ENCODE results near the gene CYP3A7. TPM values are rescaled to one million over a fixed set of nuclear protein-coding genes. Genes with fewer than 3 reads are reported as not detected.
A peak's percentile ranks its signal among the peaks of the same experiment; 100 is the strongest.

Gene CYP3A7
- total and polyA plus RNA-seq, 2 donors (not counting 1 experiment from before 2014, with no cell fraction given): 0.16 to 37.8 TPM

GRCh38 chr7:99709838-99710578, 25.0 kb downstream of the CYP3A7 start:
- H3K9ac ChIP-seq (ENCODE audit: insufficient read depth, low read length): no peak overlapping the region
- H3K27me3 ChIP-seq (ENCODE audit: control insufficient read depth, insufficient read depth, low read length): peaks cover 2% of the 10 kb centered on the region
- no peaks in the 10 kb centered on the region for H4K20me1 ChIP-seq (ENCODE audit: control insufficient read depth, extremely low read depth, insufficient read depth, low read length)
- no peaks in the 10 kb centered on the region for H3K9me3 ChIP-seq (ENCODE audit: control insufficient read depth, insufficient read depth, low read depth, low read length)
- H3K79me2 ChIP-seq (ENCODE audit: control insufficient read depth, insufficient read depth, low read length): no peaks in the 10 kb centered on the region
- no peak for DNase-seq (ENCODE audit: low read depth in 2 of 2)
- TF ChIP-seq EZH2 (IDR thresholded peaks at IDR 0.05; ENCODE audit: low read length, missing control alignments): no peak
- TF ChIP-seq, protein P1, sequence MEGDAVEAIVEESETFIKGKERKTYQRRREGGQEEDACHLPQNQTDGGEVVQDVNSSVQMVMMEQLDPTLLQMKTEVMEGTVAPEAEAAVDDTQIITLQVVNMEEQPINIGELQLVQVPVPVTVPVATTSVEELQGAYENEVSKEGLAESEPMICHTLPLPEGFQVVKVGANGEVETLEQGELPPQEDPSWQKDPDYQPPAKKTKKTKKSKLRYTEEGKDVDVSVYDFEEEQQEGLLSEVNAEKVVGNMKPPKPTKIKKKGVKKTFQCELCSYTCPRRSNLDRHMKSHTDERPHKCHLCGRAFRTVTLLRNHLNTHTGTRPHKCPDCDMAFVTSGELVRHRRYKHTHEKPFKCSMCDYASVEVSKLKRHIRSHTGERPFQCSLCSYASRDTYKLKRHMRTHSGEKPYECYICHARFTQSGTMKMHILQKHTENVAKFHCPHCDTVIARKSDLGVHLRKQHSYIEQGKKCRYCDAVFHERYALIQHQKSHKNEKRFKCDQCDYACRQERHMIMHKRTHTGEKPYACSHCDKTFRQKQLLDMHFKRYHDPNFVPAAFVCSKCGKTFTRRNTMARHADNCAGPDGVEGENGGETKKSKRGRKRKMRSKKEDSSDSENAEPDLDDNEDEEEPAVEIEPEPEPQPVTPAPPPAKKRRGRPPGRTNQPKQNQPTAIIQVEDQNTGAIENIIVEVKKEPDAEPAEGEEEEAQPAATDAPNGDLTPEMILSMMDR (conservative IDR thresholded peaks at IDR 0.05 in 1 of 2, IDR thresholded peaks at IDR 0.05 in 1 of 2; ENCODE audit: low read depth in 1 of 2, low read length in 2 of 2): no peak
- H3K27ac ChIP-seq (ENCODE audit: insufficient read depth, low read length): no peak overlapping the region
- no peaks in the 10 kb centered on the region for H3K36me3 ChIP-seq (ENCODE audit: control insufficient read depth, insufficient read depth, low read length)
- no peaks in the 10 kb centered on the region for H3K4me1 ChIP-seq (ENCODE audit: control insufficient read depth, extremely low read depth, insufficient read depth, low read length)
- H2AFZ ChIP-seq (ENCODE audit: low read length): no peak overlapping the region
- no peak overlapping the region for H3K4me3 ChIP-seq (replicated peaks in 1 of 4; ENCODE audit: control extremely low read depth in 1 of 4, insufficient read depth in 1 of 4, low read depth in 3 of 4, low read length in 4 of 4)
- no peak overlapping the region for H3K4me2 ChIP-seq (ENCODE audit: extremely low read depth, insufficient read depth, low read length)

- Histone ChIP-seq H3K27ac (ENCODE audit: insufficient read depth, low read length) (no peak overlapping the region), H3K79me2 (ENCODE audit: control insufficient read depth, insufficient read depth, low read length) (no peaks in the 10 kb centered on the region), H4K20me1 (ENCODE audit: control insufficient read depth, extremely low read depth, insufficient read depth, low read length) (no peaks in the 10 kb centered on the region), H2AFZ (ENCODE audit: low read length) (no peak overlapping the region), H3K4me3 (replicated peaks in 1 of 4; ENCODE audit: control extremely low read depth in 1 of 4, insufficient read depth in 1 of 4, low read depth in 3 of 4, low read length in 4 of 4) (no peak overlapping the region), H3K9ac (ENCODE audit: insufficient read depth, low read length) (no peak overlapping the region), H3K27me3 (ENCODE audit: control insufficient read depth, insufficient read depth, low read length) (peaks cover 2% of the 10 kb centered on the region), H3K9me3 (ENCODE audit: control insufficient read depth, insufficient read depth, low read depth, low read length) (no peaks in the 10 kb centered on the region), H3K36me3 (ENCODE audit: control insufficient read depth, insufficient read depth, low read length) (no peaks in the 10 kb centered on the region), H3K4me2 (ENCODE audit: extremely low read depth, insufficient read depth, low read length) (no peak overlapping the region), H3K4me1 (ENCODE audit: control insufficient read depth, extremely low read depth, insufficient read depth, low read length) (no peaks in the 10 kb centered on the region)
- DNase-seq (ENCODE audit: low read depth in 2 of 2): no peak
- no peak for TF ChIP-seq EZH2 (IDR thresholded peaks at IDR 0.05; ENCODE audit: low read length, missing control alignments)
- TF ChIP-seq, protein P1 (conservative IDR thresholded peaks at IDR 0.05 in 1 of 2, IDR thresholded peaks at IDR 0.05 in 1 of 2; ENCODE audit: low read depth in 1 of 2, low read length in 2 of 2): no peak
Measured at GRCh38 chr7:99709260-99709659, 25.7 kb downstream of the CYP3A7 start.

- no peak overlapping the region for H2AFZ ChIP-seq (ENCODE audit: low read length)
- peak; percentile 32 to 34 for DNase-seq (ENCODE audit: low read depth in 2 of 2)
- no peaks in the 10 kb centered on the region for H3K9me3 ChIP-seq (ENCODE audit: control insufficient read depth, insufficient read depth, low read depth, low read length)
- no peak overlapping the region for H3K4me3 ChIP-seq (replicated peaks in 1 of 4; ENCODE audit: control extremely low read depth in 1 of 4, insufficient read depth in 1 of 4, low read depth in 3 of 4, low read length in 4 of 4)
- H3K4me2 ChIP-seq (ENCODE audit: extremely low read depth, insufficient read depth, low read length): no peak overlapping the region
- TF ChIP-seq, protein P1 (conservative IDR thresholded peaks at IDR 0.05 in 1 of 2, IDR thresholded peaks at IDR 0.05 in 1 of 2; ENCODE audit: low read depth in 1 of 2, low read length in 2 of 2): no peak
- TF ChIP-seq EZH2 (IDR thresholded peaks at IDR 0.05; ENCODE audit: low read length, missing control alignments): no peak
- no peaks in the 10 kb centered on the region for H3K36me3 ChIP-seq (ENCODE audit: control insufficient read depth, insufficient read depth, low read length)
- peaks cover 2% of the 10 kb centered on the region for H3K27me3 ChIP-seq (ENCODE audit: control insufficient read depth, insufficient read depth, low read length)
- H3K9ac ChIP-seq (ENCODE audit: insufficient read depth, low read length): no peak overlapping the region
- no peak overlapping the region for H3K27ac ChIP-seq (ENCODE audit: insufficient read depth, low read length)
- no peaks in the 10 kb centered on the region for H3K79me2 ChIP-seq (ENCODE audit: control insufficient read depth, insufficient read depth, low read length)
- H4K20me1 ChIP-seq (ENCODE audit: control insufficient read depth, extremely low read depth, insufficient read depth, low read length): no peaks in the 10 kb centered on the region
- no peaks in the 10 kb centered on the region for H3K4me1 ChIP-seq (ENCODE audit: control insufficient read depth, extremely low read depth, insufficient read depth, low read length)
Measured at GRCh38 chr7:99707096-99707495, 27.9 kb downstream of the CYP3A7 start.

All from fibroblast of lung (primary cell).